ENCODE measurements around the gene SLC6A6. TPM values are rescaled to one million over a fixed set of nuclear protein-coding genes. Genes with fewer than 3 reads are reported as not detected.

Gene SLC6A6
- total and polyA plus RNA-seq, 2 experiments from 2014 or later, result 4.6 to 10.6 TPM

- no peak overlapping the region for H2AFZ ChIP-seq
- in situ Hi-C loops (cut with MboI), result no loop called here
- no peak for DNase-seq
These were observed 24.6 kb upstream of the SLC6A6 start for GRCh38 chr3:14377838-14378169.

DNA sequence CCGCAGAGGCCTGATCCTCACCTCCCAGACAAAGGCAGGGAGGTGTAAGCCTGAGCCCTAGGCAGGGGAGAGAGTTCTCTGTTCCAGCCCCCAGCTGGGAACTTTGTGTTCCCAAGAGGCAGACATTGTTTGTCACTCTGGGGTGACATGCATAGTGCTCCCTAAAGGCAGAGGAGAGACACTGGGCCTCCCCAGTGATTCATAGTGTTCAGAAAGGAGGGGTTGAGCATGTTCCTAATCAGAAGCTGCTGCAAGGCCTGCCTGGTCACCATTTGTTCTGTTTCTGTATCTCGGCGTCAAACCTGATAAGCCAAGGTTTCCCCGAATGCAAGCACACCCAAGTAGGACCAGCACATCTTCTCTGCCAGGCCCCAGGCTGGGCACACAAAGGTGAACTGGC, 24.0 kb upstream of the SLC6A6 start:
- H3K4me3 ChIP-seq, result no peak overlapping the region
- in situ Hi-C loops (cut with MboI), result no loop called here
- H3K9me2 ChIP-seq (ENCODE audit: insufficient read depth), result no peaks in the 10 kb centered on the region
- H3F3A ChIP-seq (ENCODE audit: insufficient read depth), result no peaks in the 10 kb centered on the region
- no peaks in the 10 kb centered on the region for H3K27me3 ChIP-seq (replicated peaks; ENCODE audit: insufficient read depth)
- no peaks in the 10 kb centered on the region for H3K36me3 ChIP-seq (ENCODE audit: low read depth)
- no peak for TF ChIP-seq EZH2 (IDR thresholded peaks at IDR 0.05; ENCODE audit: insufficient read depth, poor library complexity, severe bottlenecking)
- no peak for TF ChIP-seq EZH2phosphoT487 (IDR thresholded peaks at IDR 0.05; ENCODE audit: insufficient read depth, low read depth)
- WGBS, 2 experiments (ENCODE audit: low coverage in 1 of 2, low lambda C conversion rate in 2 of 2, missing lambda C conversion rate in 2 of 2), result 69 to 70% methylated on average over 4 of the region's 4 CpGs
- no peak overlapping the region for H3K4me2 ChIP-seq (ENCODE audit: unreplicated experiment)
- no peak overlapping the region for H3K27ac ChIP-seq
- H2AFZ ChIP-seq, result no peak overlapping the region
- H3K9me3 ChIP-seq (ENCODE audit: low read depth), result no peaks in the 10 kb centered on the region
- H3K4me1 ChIP-seq (ENCODE audit: insufficient read depth), result no peaks in the 10 kb centered on the region
- no peaks in the 10 kb centered on the region for H3K79me2 ChIP-seq (ENCODE audit: insufficient read depth)
- no peaks in the 10 kb centered on the region for H4K20me1 ChIP-seq (ENCODE audit: insufficient read depth)
- H3K9ac ChIP-seq, result no peak overlapping the region
- peak; percentile 16 for DNase-seq

More at GRCh38 chr3:14377838-14378169, 24.6 kb upstream of the SLC6A6 start:
- no peak overlapping the region for H3K27ac ChIP-seq
- H3F3A ChIP-seq (ENCODE audit: insufficient read depth), result no peaks in the 10 kb centered on the region
- H4K20me1 ChIP-seq (ENCODE audit: insufficient read depth), result no peaks in the 10 kb centered on the region
- no peaks in the 10 kb centered on the region for H3K4me1 ChIP-seq (ENCODE audit: insufficient read depth)
- TF ChIP-seq EZH2phosphoT487 (IDR thresholded peaks at IDR 0.05; ENCODE audit: insufficient read depth, low read depth), result no peak
- no peak for TF ChIP-seq EZH2 (IDR thresholded peaks at IDR 0.05; ENCODE audit: insufficient read depth, poor library complexity, severe bottlenecking)
- H3K4me3 ChIP-seq, result no peak overlapping the region
- no peaks in the 10 kb centered on the region for H3K79me2 ChIP-seq (ENCODE audit: insufficient read depth)
- H3K9me3 ChIP-seq (ENCODE audit: low read depth), result no peaks in the 10 kb centered on the region
- no peaks in the 10 kb centered on the region for H3K27me3 ChIP-seq (replicated peaks; ENCODE audit: insufficient read depth)
- 77 to 80% methylated on average over 3 of the region's 3 CpGs for WGBS, 2 experiments (ENCODE audit: low coverage in 1 of 2, low lambda C conversion rate in 2 of 2, missing lambda C conversion rate in 2 of 2)
- no peaks in the 10 kb centered on the region for H3K36me3 ChIP-seq (ENCODE audit: low read depth)
- no peak overlapping the region for H3K4me2 ChIP-seq (ENCODE audit: unreplicated experiment)
- H3K9ac ChIP-seq, result no peak overlapping the region
- H3K9me2 ChIP-seq (ENCODE audit: insufficient read depth), result no peaks in the 10 kb centered on the region

GRCh38 chr3:14379843-14380242, 22.6 kb upstream of the SLC6A6 start:
- WGBS, 2 experiments (ENCODE audit: low coverage in 1 of 2, low lambda C conversion rate in 2 of 2, missing lambda C conversion rate in 2 of 2), result 85 to 88% methylated on average over 10 of the region's 10 CpGs

DNA sequence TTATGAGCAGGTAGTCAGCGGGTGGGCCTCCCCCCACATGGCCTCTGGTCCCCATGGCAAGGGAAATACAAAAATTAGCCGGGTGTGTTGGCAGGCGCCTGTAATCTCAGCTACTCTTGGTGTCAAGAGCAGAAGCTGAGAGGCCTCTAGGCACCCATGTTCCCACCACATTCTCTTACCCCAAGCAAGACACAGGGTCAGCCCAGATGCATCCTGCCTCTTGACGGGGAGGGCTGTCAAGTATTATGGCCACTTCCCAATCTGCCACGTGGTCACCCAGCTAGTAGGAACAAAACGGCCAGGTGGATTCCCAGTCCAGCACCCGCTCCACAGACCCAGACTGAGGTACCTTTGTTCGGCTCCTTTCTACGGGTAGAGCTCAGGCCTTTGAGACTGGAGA, 16.2 kb upstream of the SLC6A6 start:
- Histone ChIP-seq H3F3A (ENCODE audit: insufficient read depth) (no peaks in the 10 kb centered on the region), H3K27ac (no peak overlapping the region), H3K36me3 (ENCODE audit: low read depth) (no peaks in the 10 kb centered on the region), H3K9ac (no peak overlapping the region), H3K79me2 (ENCODE audit: insufficient read depth) (no peaks in the 10 kb centered on the region), H3K9me2 (ENCODE audit: insufficient read depth) (no peaks in the 10 kb centered on the region), H3K4me1 (ENCODE audit: insufficient read depth) (peaks cover 5% of the 10 kb centered on the region), H3K27me3 (replicated peaks; ENCODE audit: insufficient read depth) (peaks cover 4% of the 10 kb centered on the region; the same call in 1 of the 2 replicates), H2AFZ (no peak overlapping the region), H3K4me2 (ENCODE audit: unreplicated experiment) (no peak overlapping the region), H4K20me1 (ENCODE audit: insufficient read depth) (no peaks in the 10 kb centered on the region), H3K4me3 (no peak overlapping the region), H3K9me3 (ENCODE audit: low read depth) (no peaks in the 10 kb centered on the region)
- TF ChIP-seq EZH2phosphoT487 (IDR thresholded peaks at IDR 0.05; ENCODE audit: insufficient read depth, low read depth) (no peak), EZH2 (IDR thresholded peaks at IDR 0.05; ENCODE audit: insufficient read depth, poor library complexity, severe bottlenecking) (no peak)
- no peak for DNase-seq
- WGBS, 2 experiments (ENCODE audit: low coverage in 1 of 2, low lambda C conversion rate in 2 of 2, missing lambda C conversion rate in 2 of 2), result 66 to 80% methylated on average over 9 of the region's 9 CpGs
- in situ Hi-C loops (cut with MboI), result no loop called here

More at GRCh38 chr3:14379843-14380242, 22.6 kb upstream of the SLC6A6 start:
- no peaks in the 10 kb centered on the region for H3K9me3 ChIP-seq (ENCODE audit: low read depth)
- H3K9ac ChIP-seq, result no peak overlapping the region
- in situ Hi-C loops (cut with MboI), result no loop called here
- no peak overlapping the region for H3K4me2 ChIP-seq (ENCODE audit: unreplicated experiment)
- no peaks in the 10 kb centered on the region for H4K20me1 ChIP-seq (ENCODE audit: insufficient read depth)
- no peaks in the 10 kb centered on the region for H3K9me2 ChIP-seq (ENCODE audit: insufficient read depth)
- H3F3A ChIP-seq (ENCODE audit: insufficient read depth), result no peaks in the 10 kb centered on the region
- no peak for TF ChIP-seq EZH2 (IDR thresholded peaks at IDR 0.05; ENCODE audit: insufficient read depth, poor library complexity, severe bottlenecking)
- TF ChIP-seq EZH2phosphoT487 (IDR thresholded peaks at IDR 0.05; ENCODE audit: insufficient read depth, low read depth), result no peak
- H2AFZ ChIP-seq, result no peak overlapping the region
- no peaks in the 10 kb centered on the region for H3K36me3 ChIP-seq (ENCODE audit: low read depth)
- no peak for DNase-seq
- H3K4me1 ChIP-seq (ENCODE audit: insufficient read depth), result no peaks in the 10 kb centered on the region
- H3K27me3 ChIP-seq (replicated peaks; ENCODE audit: insufficient read depth), result no peaks in the 10 kb centered on the region; the same call in 1 of the 2 replicates
- no peaks in the 10 kb centered on the region for H3K79me2 ChIP-seq (ENCODE audit: insufficient read depth)
- H3K4me3 ChIP-seq, result no peak overlapping the region
- no peak overlapping the region for H3K27ac ChIP-seq

DNA sequence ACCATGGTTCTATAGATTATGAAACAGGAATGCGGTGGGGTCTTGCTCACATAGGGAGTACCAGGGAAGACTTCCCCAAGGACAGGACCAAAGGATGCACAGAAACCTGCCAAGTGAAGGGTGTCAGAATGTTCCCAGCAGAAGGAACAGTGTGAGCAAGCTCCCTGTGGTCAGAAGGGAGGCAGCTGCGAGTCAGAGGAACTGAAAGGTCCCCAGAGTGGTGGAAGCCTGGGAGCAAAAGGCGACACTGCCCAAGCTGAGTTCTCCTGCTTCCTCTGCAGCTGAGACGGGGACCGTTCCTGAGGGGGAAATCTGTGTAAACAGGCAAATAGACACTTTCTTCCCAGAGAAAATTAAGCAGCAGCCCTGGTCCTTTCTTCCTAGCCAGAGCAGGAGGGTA, 14.2 kb upstream of the SLC6A6 start:
- DNase-seq, result peak; percentile 47
- H2AFZ ChIP-seq, result no peak overlapping the region
- no peak overlapping the region for H3K9ac ChIP-seq
- H3K4me1 ChIP-seq (ENCODE audit: insufficient read depth), result peaks cover 7% of the 10 kb centered on the region
- H3K4me2 ChIP-seq (ENCODE audit: unreplicated experiment), result no peak overlapping the region
- no peaks in the 10 kb centered on the region for H3F3A ChIP-seq (ENCODE audit: insufficient read depth)
- in situ Hi-C loops (cut with MboI), result no loop called here
- H3K9me3 ChIP-seq (ENCODE audit: low read depth), result no peaks in the 10 kb centered on the region
- H4K20me1 ChIP-seq (ENCODE audit: insufficient read depth), result no peaks in the 10 kb centered on the region
- no peak overlapping the region for H3K27ac ChIP-seq
- H3K9me2 ChIP-seq (ENCODE audit: insufficient read depth), result no peaks in the 10 kb centered on the region
- no peaks in the 10 kb centered on the region for H3K79me2 ChIP-seq (ENCODE audit: insufficient read depth)
- TF ChIP-seq EZH2 (IDR thresholded peaks at IDR 0.05; ENCODE audit: insufficient read depth, poor library complexity, severe bottlenecking) (no peak), EZH2phosphoT487 (IDR thresholded peaks at IDR 0.05; ENCODE audit: insufficient read depth, low read depth) (no peak)
- H3K36me3 ChIP-seq (ENCODE audit: low read depth), result no peaks in the 10 kb centered on the region
- WGBS, 2 experiments (ENCODE audit: low coverage in 1 of 2, low lambda C conversion rate in 2 of 2, missing lambda C conversion rate in 2 of 2), result 78 to 79% methylated on average over 5 of the region's 5 CpGs
- no peak overlapping the region for H3K4me3 ChIP-seq
- peaks cover 4% of the 10 kb centered on the region; the same call in 1 of the 2 replicates for H3K27me3 ChIP-seq (replicated peaks; ENCODE audit: insufficient read depth)
